GM19025 (cell line): ENCODE measurements around the gene EFHD1.
"Not testable (repeated sequence)": the region's sequence is repeated elsewhere in the genome, so short reads cannot be mapped to it uniquely, and the experiment has no call there.

Experiments
- ATAC-seq: cut with Tn5 transposase; IDR thresholded peaks from one replicate; pipeline ENCODE4 v1.9.1; 2021; ENCODE audit warnings: mild to moderate bottlenecking, low read depth, moderate library complexity; ENCODE audit not compliant: unreplicated experiment

EFHD1 gene

DNA sequence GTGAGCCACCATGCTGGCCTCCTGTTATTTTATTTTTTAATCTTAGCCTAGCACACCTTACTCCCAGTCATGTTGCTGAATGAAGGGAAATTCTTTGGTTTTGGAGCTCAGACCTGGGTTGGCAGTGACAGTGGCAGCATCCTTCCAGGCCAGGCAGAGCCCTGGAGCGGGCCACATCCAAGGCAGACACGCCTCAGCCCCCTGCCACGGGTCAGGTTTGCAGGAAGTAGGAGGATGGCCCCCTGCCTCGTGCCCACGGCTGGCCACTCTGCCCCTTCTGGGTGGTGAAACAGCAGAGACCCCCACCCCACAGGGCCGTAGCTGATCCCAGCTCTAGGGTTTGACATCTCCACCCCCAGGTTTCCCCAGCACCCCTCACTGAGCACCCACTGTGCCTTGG lies 11.7 kb downstream of the EFHD1 start:
- ATAC-seq, result no peak

DNA sequence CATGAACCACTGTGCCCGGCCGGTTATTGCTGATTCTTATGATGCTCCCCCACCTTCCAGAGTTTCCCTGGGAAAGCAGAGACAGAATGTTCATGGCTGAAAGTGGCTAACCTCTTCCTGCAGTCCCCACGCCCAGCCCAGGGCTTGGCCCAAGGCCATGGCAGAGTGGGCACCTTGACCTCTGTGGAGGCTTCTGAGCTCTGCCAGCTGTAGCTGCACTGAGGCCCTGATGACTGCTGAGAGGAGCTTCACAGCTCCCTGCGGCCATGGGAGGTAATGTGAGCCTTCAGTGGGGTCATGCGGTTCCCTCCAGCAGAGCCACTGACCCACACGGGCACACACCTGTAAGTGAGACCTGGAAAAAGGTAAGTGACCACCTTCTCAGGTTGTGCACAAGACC lies 13.3 kb downstream of the EFHD1 start:
- no peak for ATAC-seq

DNA sequence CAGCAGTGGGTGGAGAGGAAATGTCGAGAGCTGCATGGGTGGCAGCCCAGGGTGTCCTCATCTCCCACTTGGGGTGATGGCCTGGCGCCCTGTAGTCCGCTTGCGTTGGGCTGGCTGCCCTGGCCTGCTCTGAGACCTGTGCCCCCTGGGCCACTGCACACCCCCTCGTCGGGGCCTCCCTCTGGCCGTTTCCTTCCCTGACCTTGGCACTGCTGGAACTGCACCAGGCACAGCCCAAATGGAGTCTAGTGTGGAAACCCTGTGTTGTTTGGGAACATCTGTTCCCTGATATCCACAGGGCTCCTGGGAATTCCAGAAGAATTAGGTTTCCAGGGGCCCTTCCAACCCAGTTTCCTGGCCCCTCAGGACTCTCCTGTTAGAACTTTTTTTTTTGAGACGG lies 13.9 kb downstream of the EFHD1 start:
- no peak for ATAC-seq

DNA sequence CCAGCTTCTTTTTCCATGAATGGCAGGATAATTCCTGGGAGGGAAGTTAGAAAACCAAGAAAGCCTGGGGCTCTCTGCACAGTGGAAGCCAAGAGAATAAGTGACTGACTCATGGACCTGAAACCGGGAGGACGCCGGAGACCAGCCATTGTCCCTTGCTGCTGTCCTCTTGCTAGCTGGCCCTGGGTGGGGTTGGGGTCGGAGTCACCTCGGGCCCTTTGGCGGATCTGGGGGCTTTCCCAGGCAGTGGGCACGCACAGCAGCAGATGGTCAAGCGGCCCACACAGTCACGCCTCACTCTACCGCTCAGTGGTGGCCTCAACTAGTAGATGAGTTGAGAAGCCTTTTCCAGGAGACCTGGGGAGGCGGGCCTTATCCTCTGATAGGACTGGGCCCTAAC lies 15.6 kb downstream of the EFHD1 start:
- no peak for ATAC-seq

DNA sequence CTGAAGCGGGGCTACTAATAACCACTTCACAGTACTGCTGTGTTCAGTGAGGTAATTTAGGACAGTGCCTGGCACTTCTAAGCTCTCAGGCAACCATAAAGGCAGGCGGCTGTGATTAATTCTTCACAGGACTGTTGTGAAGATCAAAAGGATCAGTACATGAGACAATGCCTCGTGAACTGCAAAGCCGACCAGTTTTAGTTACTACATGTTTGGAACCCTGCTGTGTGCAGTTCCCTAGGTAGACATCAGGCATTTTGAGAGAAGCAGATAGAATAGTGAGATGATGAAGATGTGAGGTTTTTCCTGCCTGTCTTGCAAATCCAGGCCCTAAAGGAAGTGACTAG lies 19.1 kb downstream of the EFHD1 start:
- ATAC-seq, result no peak

DNA sequence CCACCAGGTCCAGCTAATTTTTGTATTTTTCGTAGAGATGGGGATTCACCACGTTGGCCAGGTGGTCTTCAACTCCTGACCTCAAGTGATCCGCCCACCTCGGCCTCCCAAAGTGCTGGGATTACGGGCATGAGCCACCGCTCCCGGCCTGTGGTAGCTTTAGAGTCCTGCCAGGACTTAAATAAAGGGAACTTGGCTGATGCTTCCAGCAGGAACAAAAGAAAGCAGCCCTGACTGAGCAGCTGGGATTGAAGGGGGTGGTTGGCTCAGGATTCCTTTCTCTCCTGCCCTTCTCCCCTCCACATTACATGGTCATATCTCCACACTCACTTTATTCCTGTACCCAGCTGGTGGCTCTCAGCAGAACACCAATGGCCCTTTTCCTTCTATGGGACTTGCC lies 20.0 kb downstream of the EFHD1 start:
- no peak for ATAC-seq

DNA sequence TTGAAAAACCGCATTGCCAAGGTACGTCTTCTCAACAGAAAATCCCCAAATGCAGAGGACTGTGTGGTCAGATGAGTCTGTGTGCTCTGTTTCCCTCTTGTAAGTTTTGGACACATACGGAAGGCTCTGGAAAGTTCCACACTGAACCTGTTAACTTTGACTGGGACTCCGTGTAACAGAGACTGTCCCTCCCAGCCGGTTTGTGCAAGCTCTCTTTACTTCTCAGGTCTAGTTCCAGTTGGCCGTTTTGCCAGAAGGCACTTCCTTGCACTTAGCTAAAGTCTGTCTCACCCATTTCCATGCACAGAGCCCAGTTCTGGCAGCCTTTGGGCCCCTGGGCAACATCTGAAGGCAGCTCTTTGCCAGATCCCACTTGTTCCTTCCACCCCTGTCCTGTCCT lies 22.0 kb downstream of the EFHD1 start:
- no peak for ATAC-seq

DNA sequence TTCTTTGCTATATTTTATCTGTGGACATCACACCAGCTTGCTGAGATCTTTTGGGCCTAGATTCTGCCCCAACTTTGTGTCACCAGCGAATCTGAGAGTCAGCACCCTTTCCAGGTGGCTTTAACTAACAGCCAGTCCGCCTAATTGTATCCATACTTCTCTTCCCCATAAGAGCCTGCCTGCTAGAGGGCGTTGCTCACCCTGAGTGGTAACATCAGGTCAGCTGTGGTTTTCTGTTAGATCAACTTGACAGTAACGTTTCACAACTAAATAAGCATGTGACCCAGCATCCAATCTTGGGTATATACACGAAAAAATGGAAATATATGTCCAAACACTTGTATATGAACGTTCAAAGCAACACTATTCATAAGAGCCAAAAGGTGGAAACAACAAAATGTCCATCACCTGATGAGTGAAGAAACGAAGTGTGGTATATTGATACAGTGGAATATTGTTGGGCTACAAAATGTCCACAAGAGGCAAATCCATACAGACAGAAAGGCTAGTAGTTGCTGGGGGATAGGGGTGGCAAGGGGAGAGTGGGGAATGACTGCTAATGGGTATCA lies 24.9 kb downstream of the EFHD1 start:
- ATAC-seq, result no peak

DNA sequence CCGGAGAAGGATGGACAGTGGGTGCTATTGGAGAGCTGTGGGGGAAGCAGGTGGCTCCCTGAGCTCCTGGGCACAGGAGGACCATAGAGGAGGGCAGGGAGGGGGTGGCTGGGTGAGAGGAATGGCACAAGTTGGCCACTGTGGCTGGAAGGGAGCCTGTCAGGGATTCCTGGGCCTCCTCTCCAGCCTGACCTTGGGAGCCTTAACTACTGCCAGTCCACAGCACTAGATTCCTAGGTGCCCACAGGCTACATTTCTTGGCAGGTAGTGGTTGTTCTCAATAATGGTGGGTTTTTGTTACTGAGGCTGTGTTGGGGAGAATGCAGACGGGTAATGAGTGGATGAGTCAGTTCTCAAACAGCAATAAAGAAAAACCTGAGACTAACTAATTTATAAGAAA lies 26.0 kb downstream of the EFHD1 start:
- no peak for ATAC-seq

DNA sequence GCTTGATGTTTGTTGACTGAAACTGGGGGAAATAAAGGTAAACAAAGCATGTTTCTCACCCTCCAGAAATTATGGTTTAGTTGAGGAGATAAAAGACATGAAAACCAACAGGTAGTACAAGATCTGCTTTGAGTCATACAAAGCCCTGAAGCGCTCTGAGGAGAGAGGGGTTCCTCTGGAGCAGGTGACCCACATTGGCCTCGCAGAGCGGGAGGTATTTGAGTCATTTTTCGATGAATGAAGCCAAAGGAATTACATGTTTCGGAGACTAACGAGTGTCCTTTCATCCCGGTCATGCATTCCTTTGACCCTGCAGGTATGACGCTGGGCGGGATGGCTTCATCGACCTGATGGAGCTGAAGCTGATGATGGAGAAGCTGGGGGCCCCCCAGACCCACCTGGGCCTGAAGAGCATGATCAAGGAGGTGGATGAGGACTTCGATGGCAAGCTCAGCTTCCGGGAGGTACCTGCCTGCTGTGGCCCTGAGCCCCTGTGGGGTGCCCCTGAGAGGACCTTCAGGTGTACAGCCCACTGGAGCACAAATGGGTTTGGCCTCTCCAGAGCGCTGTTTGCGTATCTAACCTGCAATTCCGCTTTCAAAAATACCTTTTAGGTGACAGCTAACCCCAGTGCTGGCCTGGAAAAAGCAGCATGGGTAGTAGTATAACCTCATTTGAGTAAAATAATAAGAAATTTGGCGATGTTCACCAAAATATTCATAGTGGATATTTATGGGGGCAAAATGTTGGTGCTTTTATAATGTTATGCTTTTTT lies 29.3 kb downstream of the EFHD1 start:
- no peak for ATAC-seq

DNA sequence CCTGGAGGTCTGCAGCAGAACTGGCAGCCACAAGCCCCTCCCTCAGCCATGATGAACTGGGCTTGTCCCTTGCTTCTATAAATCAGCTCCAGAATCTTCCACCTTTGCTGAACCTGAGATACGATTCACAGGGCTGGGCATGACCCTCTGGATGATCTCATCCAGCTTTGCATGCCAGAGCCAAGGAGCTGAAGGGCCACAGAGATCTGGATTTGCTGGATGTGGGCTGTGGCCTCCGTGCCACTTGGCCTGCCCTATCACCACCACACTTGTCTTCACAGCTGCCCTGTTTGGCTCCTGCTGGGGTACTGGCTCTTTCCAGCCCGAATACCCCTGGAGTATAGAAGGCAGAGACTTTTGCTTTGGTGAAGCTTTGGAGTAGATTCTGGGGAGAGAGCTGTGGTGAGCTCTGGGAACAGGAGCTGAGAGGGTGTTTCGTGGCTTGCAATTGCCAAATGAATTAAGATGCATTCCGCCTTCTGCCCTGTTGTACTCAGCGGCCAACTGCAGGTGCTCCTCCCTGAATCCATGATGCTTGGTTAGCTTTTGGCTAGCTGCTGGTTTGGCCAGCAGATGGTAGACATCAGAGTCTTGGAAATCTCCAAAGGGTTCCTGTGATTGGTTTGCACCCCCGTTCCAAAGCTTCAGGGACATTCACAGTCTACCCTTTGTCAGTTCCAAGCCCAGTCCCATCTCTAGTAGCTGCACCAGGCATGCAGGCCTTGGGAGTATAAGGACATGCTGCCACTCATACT lies 32.8 kb downstream of the EFHD1 start:
- no peak for ATAC-seq

DNA sequence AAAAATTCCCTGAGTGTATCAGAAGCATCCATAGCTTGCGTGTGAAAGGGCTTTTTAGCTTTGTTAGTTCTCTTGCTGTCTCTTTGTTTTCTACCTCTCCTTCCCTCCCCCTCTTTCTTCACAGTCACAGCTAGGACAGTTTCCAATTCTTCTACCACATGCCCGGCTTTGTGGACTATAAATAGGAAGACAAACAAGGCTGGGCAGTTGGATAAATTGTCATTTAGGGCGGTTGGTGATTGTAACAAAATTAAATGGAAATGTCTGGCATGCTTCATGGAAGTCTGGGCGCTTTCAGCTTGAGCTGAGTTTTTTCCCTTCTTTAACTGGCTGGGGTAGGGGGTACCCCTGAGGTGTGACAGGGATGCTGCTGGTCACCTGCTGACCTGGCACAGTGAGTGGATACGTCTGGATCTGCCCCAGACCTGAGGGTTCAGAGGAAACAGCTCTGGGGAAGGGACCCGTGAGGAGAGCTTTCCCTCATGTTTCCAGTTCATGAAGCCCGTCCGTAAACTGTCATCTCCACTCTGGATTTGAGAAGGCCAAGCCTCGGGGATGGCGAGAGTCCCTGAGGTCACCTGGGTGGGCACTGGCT lies 34.7 kb downstream of the EFHD1 start:
- ATAC-seq, result no peak

DNA sequence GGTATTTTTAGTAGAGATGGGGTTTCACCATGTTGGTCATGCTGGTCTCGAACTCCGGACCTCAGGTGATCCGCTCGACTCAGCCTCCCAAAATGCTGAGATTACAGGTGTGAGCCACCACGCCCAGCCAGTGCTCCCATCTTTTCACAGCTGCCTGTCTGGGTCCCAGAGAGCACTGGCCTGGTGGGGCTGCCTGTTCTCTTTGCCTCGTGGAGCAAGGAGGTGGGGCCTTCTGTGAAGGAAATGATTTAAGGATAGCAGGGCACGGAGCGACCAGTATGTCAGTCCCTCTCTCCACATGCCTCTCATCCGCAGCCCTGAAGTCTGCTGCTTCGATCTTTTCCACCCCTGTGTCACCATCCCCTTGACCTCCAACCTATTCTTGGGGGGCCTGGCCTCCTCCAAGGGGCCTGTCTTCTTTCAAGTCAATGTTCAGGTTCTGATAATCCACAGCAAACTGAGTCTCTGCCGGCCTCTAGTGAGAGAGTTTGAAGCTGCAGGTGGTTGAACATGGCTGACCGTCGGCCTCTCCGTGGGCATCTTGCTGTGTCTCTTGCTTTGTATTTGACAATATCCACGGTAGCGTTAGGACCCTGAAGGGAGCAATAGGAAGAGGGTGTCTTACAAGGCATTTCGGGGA lies 35.5 kb downstream of the EFHD1 start:
- no peak for ATAC-seq

DNA sequence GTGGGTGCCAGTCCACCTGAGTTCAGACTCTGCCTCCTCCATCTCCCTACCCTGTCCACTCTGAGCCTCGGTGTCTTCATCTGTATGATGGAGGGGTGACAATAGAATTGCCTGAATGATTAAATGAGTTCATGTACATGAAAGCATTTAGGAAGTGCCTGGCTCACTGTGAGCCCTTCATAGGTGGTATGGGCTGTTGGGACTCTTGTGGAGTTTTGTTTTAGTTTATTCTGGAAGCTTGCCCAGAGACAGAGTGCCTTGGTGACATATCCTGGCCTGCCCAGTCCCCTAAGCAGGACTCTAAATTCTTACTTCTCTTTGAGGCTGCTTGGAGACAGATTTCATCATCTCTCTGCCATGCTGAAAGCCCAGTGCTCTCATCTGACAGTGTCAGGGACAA lies 39.2 kb downstream of the EFHD1 start:
- ATAC-seq, result no peak

DNA sequence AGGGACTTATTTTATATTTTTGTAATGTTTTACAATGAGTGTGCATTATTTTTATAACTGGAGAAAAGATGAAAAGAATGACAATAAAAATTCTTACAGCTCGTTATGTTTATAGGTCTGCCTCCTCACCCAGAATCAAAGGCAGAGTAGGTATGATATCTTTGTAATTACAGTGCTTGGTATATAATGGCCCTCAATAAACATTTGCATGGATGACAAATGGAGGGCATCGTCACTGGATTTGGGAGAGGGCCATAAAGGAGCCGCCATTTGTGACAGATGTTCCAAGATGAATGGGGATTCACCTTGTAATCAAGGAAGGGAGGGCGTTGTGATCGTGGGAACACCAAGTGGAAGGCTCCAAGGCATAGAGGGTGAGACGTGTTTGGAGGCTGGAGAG lies 41.1 kb downstream of the EFHD1 start:
- ATAC-seq, result no peak

DNA sequence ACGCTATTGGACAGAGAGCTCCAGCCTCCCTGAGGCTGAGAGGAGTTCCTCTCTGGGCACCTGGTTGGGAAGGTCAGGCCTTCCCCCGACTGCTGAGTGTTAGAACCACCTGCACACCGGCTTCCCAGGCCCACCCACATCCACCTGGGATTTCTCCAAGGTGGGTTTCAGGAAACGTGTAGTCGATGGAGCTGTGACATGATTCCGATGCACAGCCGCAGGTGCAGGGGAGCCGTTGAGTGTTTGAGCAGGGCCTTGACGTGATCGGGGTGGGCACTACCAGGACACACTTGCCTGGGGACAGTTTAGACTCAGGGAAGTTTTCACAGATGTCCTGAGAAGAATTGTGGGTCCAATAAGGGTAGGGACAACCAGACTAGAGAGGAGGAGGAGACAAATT lies 42.0 kb downstream of the EFHD1 start:
- ATAC-seq, result no peak

DNA sequence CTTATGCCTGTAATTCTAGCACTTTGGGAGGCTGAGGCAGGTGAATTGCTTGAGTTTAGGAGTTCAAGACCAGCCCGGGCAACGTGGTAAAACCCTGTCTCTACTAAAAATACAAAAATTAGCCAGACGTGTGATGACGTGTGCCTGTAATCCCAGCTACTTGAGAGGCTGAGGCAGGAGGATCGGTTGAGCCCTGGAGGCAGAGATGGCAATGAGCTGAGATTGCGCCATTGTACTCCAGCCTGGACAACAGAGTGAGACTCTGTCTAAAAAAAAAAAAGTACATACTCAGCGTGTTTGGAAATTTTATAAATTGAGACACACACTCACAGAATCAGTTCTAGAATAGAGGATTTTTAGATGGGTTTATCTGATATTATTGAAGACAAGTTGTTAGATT lies 46.6 kb downstream of the EFHD1 start:
- no peak for ATAC-seq

DNA sequence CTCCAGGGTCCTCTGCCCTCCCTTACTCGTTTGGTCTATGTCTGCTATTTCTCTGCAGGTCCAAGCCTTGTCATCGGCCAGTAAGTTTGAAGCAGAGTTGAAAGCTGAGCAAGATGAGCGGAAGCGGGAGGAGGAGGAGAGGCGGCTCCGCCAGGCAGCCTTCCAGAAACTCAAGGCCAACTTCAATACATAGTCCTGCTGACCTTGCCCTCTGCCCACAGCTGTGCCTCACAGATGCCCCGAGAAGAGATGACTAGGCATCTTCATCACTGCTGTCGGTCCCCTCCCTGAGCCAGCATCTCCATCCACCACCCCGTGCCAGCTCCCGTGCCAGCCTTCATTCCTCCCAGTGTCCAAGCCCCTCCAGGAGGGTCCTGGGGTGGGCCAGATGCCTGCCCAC lies 48.1 kb downstream of the EFHD1 start:
- ATAC-seq, result no peak

DNA sequence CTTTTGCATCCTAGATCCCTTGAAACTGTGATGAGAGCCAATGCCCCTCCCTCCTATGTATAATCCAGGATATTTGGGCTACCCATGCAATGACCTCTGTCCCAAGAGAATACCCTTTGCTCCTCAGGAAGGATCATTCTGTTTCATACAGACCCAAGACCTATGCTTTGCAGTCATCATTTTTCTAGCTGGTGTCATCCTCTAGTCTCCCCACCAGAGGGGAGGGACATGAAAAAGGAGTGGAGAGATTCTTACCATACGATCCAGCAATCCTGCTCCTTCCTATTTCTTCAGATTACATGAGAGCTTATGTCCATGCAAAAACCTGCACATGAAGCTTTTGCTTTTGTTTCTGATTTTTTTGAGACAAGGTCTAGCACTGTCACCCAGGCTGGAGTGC lies 50.0 kb downstream of the EFHD1 start:
- ATAC-seq, result no peak

DNA sequence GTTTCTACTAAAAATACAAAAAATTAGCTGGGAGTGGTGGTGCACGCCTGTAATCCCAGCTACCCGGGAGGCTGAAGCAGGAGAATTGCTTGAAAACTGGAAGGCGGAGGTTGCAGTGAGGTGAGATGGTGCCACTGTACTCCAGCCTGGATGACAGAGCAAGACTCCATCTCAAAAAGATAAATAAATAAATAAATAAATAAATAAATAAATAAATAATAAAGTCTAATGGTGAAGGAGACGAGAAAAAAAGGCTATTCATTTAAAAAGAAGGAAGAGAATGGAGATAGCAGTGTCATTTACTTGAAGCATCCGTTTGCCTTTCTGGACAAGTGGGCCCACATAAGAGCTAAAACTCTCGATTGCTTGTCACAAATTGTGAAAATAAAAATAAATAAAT lies 52.0 kb downstream of the EFHD1 start:
- ATAC-seq, result not testable (repeated sequence)
